ENCODE data around the gene PPP2R2C.

The PPP2R2C gene

GRCh38 chr4:6465955-6466354 is 6.5 kb downstream of the PPP2R2C start:
- no peak for DNase-seq (ENCODE audit: low read depth)
- in situ Hi-C loops (cut with HindIII; ENCODE audit: low sequenced_read_pairs): no loop called here
- TF ChIP-seq, protein P1, sequence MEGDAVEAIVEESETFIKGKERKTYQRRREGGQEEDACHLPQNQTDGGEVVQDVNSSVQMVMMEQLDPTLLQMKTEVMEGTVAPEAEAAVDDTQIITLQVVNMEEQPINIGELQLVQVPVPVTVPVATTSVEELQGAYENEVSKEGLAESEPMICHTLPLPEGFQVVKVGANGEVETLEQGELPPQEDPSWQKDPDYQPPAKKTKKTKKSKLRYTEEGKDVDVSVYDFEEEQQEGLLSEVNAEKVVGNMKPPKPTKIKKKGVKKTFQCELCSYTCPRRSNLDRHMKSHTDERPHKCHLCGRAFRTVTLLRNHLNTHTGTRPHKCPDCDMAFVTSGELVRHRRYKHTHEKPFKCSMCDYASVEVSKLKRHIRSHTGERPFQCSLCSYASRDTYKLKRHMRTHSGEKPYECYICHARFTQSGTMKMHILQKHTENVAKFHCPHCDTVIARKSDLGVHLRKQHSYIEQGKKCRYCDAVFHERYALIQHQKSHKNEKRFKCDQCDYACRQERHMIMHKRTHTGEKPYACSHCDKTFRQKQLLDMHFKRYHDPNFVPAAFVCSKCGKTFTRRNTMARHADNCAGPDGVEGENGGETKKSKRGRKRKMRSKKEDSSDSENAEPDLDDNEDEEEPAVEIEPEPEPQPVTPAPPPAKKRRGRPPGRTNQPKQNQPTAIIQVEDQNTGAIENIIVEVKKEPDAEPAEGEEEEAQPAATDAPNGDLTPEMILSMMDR (IDR thresholded peaks at IDR 0.05; ENCODE audit: low read depth, low read length, missing control alignments): no peak
- H3K4me3 ChIP-seq (ENCODE audit: low read depth, low read length): no peak overlapping the region

DNA sequence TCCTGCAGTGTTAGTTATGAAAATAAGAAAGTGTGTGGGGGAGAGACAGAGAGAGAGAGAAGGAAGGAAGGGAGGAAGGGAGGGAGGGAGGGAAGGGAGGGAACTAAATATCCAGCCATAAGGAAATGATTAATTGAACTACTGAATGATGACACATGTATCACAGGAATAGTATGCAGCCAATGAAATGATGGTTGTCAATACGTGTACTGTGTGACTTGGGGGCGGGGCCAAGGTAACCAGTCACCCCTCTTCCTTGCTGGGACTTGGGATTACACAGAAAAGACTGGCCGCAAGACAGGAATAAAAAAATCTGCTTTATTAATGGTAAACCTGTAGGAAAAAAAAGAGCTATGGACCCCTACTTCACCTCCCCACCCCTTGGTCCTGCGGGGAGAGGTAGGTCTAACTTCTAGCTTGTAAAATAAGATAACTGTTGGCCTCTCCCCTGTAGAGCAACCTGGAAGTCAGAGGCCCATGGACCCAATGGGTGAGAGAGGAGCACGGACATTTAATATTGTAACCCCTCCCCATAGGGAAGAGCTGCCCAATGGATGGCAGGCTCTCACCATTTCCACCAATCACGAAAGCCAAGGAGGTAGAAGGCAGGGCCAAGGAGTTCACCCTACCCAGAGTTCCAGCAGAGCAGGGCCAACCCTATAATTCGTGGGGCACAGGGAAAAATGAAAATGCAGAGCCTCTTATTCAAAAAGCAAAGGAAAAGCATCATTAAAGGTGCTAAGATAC is 7.4 kb downstream of the PPP2R2C start:
- in situ Hi-C loops (cut with HindIII; ENCODE audit: low sequenced_read_pairs): no loop called here
- DNase-seq (ENCODE audit: low read depth): no peak
- no peak overlapping the region for H3K4me3 ChIP-seq (ENCODE audit: low read depth, low read length)
- TF ChIP-seq, protein P1 (IDR thresholded peaks at IDR 0.05; ENCODE audit: low read depth, low read length, missing control alignments): no peak

DNA sequence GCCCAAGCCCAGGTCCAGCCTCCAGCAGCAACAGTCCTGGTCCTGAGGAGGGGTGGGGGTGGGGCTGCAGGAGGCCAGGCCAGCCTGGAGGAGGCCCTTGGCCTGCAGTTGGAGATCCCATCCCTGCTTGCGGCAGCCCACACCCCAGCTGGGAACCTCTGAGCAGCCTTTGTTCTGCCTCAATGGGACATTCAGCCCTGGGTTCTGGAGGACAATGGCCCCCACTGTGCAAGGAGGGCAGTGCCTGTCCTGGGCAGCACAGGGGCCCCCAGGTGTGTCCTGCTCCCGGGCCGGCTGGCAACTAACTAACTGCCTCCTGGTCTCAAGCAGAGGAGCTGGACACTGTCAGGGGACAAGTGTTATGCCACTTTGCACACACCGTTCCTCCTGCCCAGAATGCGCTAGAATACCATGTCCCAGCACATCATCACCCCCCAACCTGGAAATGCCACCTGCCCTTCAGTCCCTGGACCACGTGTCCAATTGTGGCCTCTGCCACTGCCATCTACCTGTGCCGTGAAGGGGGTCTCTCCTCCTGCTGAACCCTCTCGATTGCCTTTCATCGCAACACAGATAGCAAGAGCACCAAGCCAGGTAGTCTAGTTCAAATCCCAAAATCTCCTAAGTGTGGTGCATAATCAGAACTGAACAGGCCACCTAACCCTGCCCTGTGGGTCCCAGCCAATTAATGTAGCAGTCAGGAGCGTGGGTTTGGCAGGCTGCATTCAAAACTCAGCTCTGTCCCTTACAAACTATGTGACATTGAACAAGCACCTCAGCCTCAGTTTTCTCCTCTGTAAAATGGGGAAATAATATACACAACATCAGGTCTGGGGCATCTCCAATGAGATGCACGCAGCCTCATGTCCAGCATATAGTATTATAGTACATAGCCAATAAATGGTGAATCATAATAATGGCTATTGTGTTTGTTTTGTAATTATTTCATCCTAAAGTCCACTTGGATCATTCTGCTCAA is 8.8 kb downstream of the PPP2R2C start:
- in situ Hi-C loops (cut with HindIII; ENCODE audit: low sequenced_read_pairs): no loop called here
- TF ChIP-seq, protein P1 (IDR thresholded peaks at IDR 0.05; ENCODE audit: low read depth, low read length, missing control alignments): no peak
- DNase-seq (ENCODE audit: low read depth): no peak
- no peak overlapping the region for H3K4me3 ChIP-seq (ENCODE audit: low read depth, low read length)

- no peak for DNase-seq (ENCODE audit: low read depth)
- TF ChIP-seq, protein P1 (IDR thresholded peaks at IDR 0.05; ENCODE audit: low read depth, low read length, missing control alignments): no peak
- in situ Hi-C loops (cut with HindIII; ENCODE audit: low sequenced_read_pairs): no loop called here
- H3K4me3 ChIP-seq (ENCODE audit: low read depth, low read length): no peak overlapping the region
These were observed 10.9 kb downstream of the PPP2R2C start for GRCh38 chr4:6461301-6462165.

DNA sequence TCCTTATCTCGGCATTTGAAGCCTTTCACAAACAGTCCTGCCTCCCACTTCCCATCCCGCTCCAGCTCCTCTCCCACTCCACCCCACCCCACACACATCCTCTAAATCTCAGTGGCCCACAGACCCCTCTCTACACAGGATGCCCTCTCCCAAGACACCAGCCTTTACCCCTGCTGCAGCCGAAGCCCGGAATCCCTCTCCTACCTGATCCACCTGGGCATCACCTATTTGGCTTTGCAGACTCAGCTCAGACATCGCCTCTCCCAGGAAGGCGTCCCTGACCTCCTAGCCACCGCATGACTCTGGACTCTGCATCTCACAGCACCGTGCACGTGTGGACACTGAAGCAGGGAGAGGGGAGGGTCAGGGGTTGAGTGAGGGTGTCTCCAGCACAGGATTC is 11.5 kb downstream of the PPP2R2C start:
- in situ Hi-C loops (cut with HindIII; ENCODE audit: low sequenced_read_pairs): no loop called here
- TF ChIP-seq, protein P1 (IDR thresholded peaks at IDR 0.05; ENCODE audit: low read depth, low read length, missing control alignments): no peak
- DNase-seq (ENCODE audit: low read depth): no peak
- no peak overlapping the region for H3K4me3 ChIP-seq (ENCODE audit: low read depth, low read length)

DNA sequence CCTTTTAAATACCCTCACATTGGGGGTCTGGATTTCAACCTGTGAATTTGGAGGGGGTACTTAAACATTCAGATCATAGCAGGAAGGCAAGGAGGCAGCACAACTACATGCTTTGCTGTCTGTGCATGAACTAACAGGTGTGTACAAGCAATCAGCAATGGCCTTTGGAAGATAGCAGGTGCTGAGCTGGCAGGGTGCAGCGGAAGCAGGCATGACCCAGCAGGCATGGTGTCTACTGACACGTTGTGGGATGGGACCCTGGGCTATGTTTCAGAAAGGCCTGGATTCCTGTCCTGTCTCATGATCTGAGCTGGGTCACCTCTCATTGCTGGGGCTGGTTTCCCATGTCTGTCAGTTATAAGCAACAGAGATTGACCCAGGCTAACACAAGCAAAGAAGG is 13.9 kb downstream of the PPP2R2C start:
- H3K4me3 ChIP-seq (ENCODE audit: low read depth, low read length): no peak overlapping the region
- DNase-seq (ENCODE audit: low read depth): no peak
- TF ChIP-seq, protein P1 (IDR thresholded peaks at IDR 0.05; ENCODE audit: low read depth, low read length, missing control alignments): no peak
- in situ Hi-C loops (cut with HindIII; ENCODE audit: low sequenced_read_pairs): no loop called here
